GM06990 (cell line): ENCODE results near the gene CTIF.
A peak's percentile ranks its signal among the peaks of the same experiment; 100 is the strongest.

Experiments
- DNase-seq: peaks from one replicate; pipeline ENCODE4 v3.0.0-alpha.2; 2011; ENCODE audit not compliant: insufficient read length; ENCODE audit errors: extremely low read depth
- H3K27me3 ChIP-seq: replicated peaks from 2 replicates; pipeline ENCODE4 v1.6.0; 2011; ENCODE audit warnings: low read length; ENCODE audit not compliant: control insufficient read depth, insufficient read depth
- H3K36me3 ChIP-seq: 2 replicates; pipeline ENCODE4 v1.5.1; 2011; ENCODE audit warnings: low read length; ENCODE audit not compliant: control insufficient read depth, insufficient read depth
- H3K4me3 ChIP-seq: replicated peaks from 2 replicates; pipeline ENCODE4 v1.5.1; 2011; ENCODE audit warnings: low read depth, mild to moderate bottlenecking, control low read depth, low read length
- CTCF ChIP-seq: IDR thresholded peaks from 2 replicates; pipeline ENCODE4 v1.5.1; 2011; ENCODE audit warnings: low read length, control low read depth, mild to moderate bottlenecking, inconsistent platforms; ENCODE audit not compliant: insufficient read depth, poor library complexity, severe bottlenecking

CTIF gene

GRCh38 chr18:48675912-48676311 is 137.1 kb downstream of the CTIF start:
- TF ChIP-seq CTCF: no peak
- Histone ChIP-seq H3K36me3 (no peaks in the 10 kb centered on the region), H3K27me3 (no peaks in the 10 kb centered on the region), H3K4me3 (no peak overlapping the region)
- DNase-seq: no peak

GRCh38 chr18:48676346-48676745 is 137.5 kb downstream of the CTIF start:
- Histone ChIP-seq H3K27me3 (no peaks in the 10 kb centered on the region), H3K36me3 (no peaks in the 10 kb centered on the region)
- DNase-seq: no peak

GRCh38 chr18:48676756-48677368 is 138.0 kb downstream of the CTIF start:
- Histone ChIP-seq H3K4me3 (no peak overlapping the region), H3K36me3 (no peaks in the 10 kb centered on the region), H3K27me3 (no peaks in the 10 kb centered on the region)
- peak; percentile 48 for DNase-seq
- TF ChIP-seq CTCF: peak; percentile 91

More at GRCh38 chr18:48676346-48676745, 137.5 kb downstream of the CTIF start:
- H3K4me3 ChIP-seq: no peak overlapping the region
- no peak for TF ChIP-seq CTCF

GRCh38 chr18:48678237-48679115 is 139.6 kb downstream of the CTIF start:
- TF ChIP-seq CTCF: no peak
- H3K36me3 ChIP-seq: no peaks in the 10 kb centered on the region
- no peak overlapping the region for H3K4me3 ChIP-seq
- DNase-seq: no peak
- no peaks in the 10 kb centered on the region for H3K27me3 ChIP-seq

GRCh38 chr18:48679236-48679635 is 140.4 kb downstream of the CTIF start:
- TF ChIP-seq CTCF: no peak
- no peak overlapping the region for H3K4me3 ChIP-seq
- DNase-seq: no peak
- no peaks in the 10 kb centered on the region for H3K36me3 ChIP-seq
- H3K27me3 ChIP-seq: no peaks in the 10 kb centered on the region
